ENCODE results near the gene NHLRC1.

The NHLRC1 gene

DNA sequence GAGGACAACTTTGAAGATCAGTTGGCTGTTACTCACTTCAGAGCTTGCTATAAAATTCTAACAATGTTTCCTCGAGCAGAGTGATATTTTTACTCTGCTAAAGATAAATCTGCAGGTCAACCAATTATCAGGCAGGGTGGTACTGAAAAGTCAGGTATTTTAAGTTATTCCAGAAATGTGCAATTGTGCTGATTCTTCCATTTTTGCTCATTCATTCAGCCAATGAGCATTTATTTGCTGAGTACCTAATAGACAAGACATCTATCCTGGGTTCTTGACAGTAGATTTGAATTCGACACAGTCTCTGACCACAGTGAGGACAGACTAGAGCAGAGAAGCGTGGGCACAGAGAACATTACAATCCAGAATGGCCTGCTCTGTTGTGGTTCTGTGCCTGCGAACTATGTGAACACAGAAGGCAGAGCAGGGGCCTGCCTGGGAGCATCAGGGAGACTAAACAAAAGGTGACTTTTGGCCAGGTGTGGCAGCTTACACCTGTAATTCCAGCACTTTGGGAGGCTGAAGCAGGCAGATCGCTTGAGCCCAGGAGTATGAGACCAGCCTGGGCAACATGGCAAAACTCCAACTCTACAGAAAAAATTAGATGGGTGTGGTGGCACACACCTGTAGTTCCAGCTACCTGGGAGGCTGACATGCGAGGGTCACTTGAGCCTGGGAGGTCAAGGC lies 17.6 kb upstream of the NHLRC1 start:
- no peak overlapping the region for H3K4me3 ChIP-seq (ENCODE audit: low read depth, low read length)
- TF ChIP-seq, protein P1, sequence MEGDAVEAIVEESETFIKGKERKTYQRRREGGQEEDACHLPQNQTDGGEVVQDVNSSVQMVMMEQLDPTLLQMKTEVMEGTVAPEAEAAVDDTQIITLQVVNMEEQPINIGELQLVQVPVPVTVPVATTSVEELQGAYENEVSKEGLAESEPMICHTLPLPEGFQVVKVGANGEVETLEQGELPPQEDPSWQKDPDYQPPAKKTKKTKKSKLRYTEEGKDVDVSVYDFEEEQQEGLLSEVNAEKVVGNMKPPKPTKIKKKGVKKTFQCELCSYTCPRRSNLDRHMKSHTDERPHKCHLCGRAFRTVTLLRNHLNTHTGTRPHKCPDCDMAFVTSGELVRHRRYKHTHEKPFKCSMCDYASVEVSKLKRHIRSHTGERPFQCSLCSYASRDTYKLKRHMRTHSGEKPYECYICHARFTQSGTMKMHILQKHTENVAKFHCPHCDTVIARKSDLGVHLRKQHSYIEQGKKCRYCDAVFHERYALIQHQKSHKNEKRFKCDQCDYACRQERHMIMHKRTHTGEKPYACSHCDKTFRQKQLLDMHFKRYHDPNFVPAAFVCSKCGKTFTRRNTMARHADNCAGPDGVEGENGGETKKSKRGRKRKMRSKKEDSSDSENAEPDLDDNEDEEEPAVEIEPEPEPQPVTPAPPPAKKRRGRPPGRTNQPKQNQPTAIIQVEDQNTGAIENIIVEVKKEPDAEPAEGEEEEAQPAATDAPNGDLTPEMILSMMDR (IDR thresholded peaks at IDR 0.05; ENCODE audit: low read depth, low read length, missing control alignments) = no peak
- DNase-seq (ENCODE audit: low read depth) = no peak

DNA sequence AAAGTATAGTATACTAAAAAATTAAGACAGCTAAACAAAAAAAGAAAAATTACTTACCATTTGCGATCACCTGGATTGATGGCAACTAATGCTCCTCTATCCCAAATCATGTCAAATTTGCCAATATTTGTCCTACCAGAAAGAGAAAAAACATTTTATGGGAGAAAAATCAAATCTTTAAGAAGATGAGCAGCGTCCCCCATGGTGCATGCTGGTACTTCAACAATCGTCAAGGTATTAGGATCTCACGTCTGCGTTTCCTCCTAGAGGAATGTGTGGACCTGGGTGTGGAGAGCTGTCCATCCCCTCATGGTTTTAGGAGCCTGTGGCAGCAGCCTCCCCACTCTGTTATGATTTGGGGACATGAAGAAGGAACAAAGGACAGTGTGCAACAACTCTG lies 16.4 kb upstream of the NHLRC1 start:
- TF ChIP-seq, protein P1 (IDR thresholded peaks at IDR 0.05; ENCODE audit: low read depth, low read length, missing control alignments) = no peak
- H3K4me3 ChIP-seq (ENCODE audit: low read depth, low read length) = no peak overlapping the region
- no peak for DNase-seq (ENCODE audit: low read depth)

DNA sequence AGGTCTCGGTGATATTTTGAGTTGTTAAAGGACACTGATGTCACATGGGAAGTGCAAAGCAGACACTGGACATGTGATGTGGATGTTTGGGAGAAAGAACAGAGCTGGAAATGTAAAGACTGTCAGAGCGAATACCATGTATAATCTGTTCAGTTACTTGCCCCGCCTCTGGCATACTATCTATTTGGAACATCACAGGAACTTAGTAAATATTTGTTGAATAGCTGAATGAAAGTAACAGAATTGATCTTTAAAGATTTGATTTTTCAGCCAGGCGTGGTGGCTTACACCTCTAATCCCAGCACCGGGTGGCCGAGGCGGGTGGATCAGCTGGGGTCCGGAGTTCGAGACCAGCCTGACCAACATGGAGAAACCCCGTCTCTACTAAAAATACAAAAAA lies 13.8 kb upstream of the NHLRC1 start:
- no peak for DNase-seq (ENCODE audit: low read depth)
- H3K4me3 ChIP-seq (ENCODE audit: low read depth, low read length) = no peak overlapping the region
- TF ChIP-seq, protein P1 (IDR thresholded peaks at IDR 0.05; ENCODE audit: low read depth, low read length, missing control alignments) = no peak

DNA sequence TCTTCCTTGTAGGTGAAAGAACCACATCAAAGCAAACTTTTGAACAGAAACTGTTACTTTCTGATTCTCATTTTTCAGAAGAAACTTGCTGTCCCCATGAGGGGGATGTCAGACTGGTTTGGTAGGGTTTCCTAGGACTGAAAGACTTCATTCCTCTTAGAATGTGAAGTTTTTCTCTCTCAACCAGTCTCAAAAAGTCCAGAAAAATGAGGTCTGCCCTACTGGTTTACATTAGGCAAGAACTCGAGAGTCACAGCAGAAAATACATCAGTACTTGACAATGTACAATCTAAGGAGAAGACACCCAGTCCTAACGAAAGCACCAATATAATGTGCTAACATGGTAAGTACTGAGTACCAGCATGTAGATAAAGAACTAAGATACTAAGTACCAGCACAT lies 12.7 kb upstream of the NHLRC1 start:
- DNase-seq (ENCODE audit: low read depth) = no peak
- TF ChIP-seq, protein P1 (IDR thresholded peaks at IDR 0.05; ENCODE audit: low read depth, low read length, missing control alignments) = no peak
- H3K4me3 ChIP-seq (ENCODE audit: low read depth, low read length) = no peak overlapping the region

DNA sequence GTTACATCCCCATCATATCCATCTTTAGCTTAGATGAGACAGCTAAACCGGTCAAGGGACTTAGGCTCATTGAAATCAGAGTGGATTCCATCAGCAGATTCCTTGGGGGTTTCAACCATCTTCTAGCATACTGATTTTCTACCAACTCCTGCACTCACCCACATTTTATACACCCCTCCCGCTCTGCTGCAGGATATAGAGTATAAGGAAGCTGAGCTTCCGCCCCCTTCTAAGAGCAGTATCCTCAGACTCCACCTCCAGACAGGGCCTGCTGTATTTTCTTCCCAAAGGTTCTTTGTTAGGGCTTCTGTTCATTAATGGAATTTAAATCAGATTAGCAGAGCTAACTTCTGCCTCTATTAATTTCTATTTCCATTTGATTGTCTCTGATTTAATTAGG lies 9.9 kb upstream of the NHLRC1 start:
- TF ChIP-seq, protein P1 (IDR thresholded peaks at IDR 0.05; ENCODE audit: low read depth, low read length, missing control alignments) = no peak
- DNase-seq (ENCODE audit: low read depth) = no peak
- H3K4me3 ChIP-seq (ENCODE audit: low read depth, low read length) = no peak overlapping the region

DNA sequence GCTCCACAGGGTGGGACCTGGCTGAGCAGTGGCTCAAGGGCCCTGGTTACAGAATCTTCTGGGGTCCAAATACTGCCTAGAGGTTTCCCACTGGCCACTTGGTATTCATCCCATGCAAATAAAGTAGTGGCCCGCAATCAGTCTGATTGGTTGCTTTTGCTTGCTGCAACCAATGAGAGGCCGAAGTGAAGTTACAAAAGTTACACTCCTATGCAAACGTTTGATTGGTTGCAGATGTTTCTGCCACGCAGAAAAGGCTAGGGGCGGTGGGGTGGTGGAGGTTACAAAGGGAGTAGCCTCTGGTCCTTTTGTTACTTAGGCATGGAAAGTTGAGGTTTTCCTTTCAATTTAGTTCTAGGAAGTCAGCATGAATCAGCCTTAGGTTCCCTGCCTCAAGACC lies 3.6 kb upstream of the NHLRC1 start:
- no peak for DNase-seq (ENCODE audit: low read depth)
- TF ChIP-seq, protein P1 (IDR thresholded peaks at IDR 0.05; ENCODE audit: low read depth, low read length, missing control alignments) = no peak

DNA sequence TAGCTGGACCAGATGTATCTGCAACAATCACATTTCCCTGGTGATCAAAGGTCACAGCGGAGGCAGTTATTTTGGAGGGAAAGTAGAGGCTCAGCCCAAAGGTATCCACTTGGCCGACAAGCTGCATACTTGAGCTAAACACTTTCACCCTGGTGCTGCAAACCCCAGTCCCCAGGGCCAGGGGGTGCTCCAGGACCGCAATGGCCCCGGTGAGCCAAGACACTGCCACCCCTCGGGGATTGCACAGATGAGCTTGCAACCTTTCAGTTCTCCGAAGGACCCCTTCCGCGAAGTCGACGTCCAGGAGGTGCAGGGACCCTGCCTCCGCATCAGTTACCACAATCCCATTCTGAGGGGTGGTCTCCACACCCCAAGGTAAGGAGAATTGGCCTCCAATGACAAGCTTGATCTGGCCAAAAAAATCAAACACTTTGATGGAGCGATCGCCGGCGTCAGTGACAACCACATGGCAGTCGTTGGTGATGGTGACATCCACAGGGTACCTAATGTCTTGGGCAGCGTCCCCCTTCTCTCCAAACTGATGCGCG lies 823 bp downstream of the NHLRC1 start:
- TF ChIP-seq, protein P1 (IDR thresholded peaks at IDR 0.05; ENCODE audit: low read depth, low read length, missing control alignments) = peak; percentile 60
- no peak for DNase-seq (ENCODE audit: low read depth)

More for the DNA sequence above, 3.6 kb upstream of the NHLRC1 start:
- H3K4me3 ChIP-seq (ENCODE audit: low read depth, low read length) = no peak overlapping the region

More for the DNA sequence above, 823 bp downstream of the NHLRC1 start:
- no peak overlapping the region for H3K4me3 ChIP-seq (ENCODE audit: low read depth, low read length)

Measured in GM12864 (cell line).